Kidney (tissue), 14 donors: Measurements from ENCODE around the gene CBFA2T3. TPM values are rescaled to one million over a fixed set of nuclear protein-coding genes. Genes with fewer than 3 reads are reported as not detected.

Experiments
- DNase-seq, 5 donors: peaks; one replicate each; pipeline ENCODE4 v3.0.0-alpha.2; 2013 to 2020
- FAIRE-seq: peaks from 2 replicates; lab custom pipeline; 2012; peaks lifted over from hg19 to GRCh38; lab: Jason Lieb, UNC
- H3K27ac ChIP-seq, 2 donors: one replicate each; pipeline ENCODE4 v1.7.0; 2013; ENCODE audit warnings: low read depth in 2 of 2, low read length in 2 of 2, inconsistent platforms in 1 of 2
- H3K27me3 ChIP-seq: one replicate; pipeline ENCODE4 v1.7.1; 2013; ENCODE audit warnings: low read length, inconsistent platforms; ENCODE audit not compliant: control insufficient read depth, insufficient read depth
- H3K36me3 ChIP-seq, 3 donors: one replicate each; pipeline versions ENCODE4 v1.7.0 to v1.7.1; 2013; ENCODE audit warnings: low read length in 3 of 3, control low read depth in 1 of 3, inconsistent platforms in 1 of 3; ENCODE audit not compliant: insufficient read depth in 3 of 3, control insufficient read depth in 2 of 3
- H3K4me1 ChIP-seq, 3 donors: one replicate each; pipeline versions ENCODE4 v1.7.0 to v1.7.1; 2013; ENCODE audit warnings: low read length in 3 of 3, inconsistent platforms in 1 of 3, low read depth in 1 of 3; ENCODE audit not compliant: control insufficient read depth in 2 of 3, insufficient read depth in 2 of 3
- H3K4me3 ChIP-seq, 3 donors: one replicate each; pipeline versions ENCODE4 v1.7.0 to v1.8.1; 2013; ENCODE audit warnings: low read length in 3 of 3, control low read depth in 1 of 3, inconsistent platforms in 1 of 3
- H3K9ac ChIP-seq, 3 donors: one replicate each; pipeline versions ENCODE4 v1.7.0 to v1.7.1; 2013; ENCODE audit warnings: low read length in 3 of 3, control low read depth in 1 of 3, inconsistent platforms in 1 of 3
- H3K9me3 ChIP-seq, 3 donors: one replicate each; pipeline versions ENCODE4 v1.7.0 to v1.7.1; 2013; ENCODE audit warnings: low read length in 3 of 3, control low read depth in 1 of 3, inconsistent platforms in 1 of 3; ENCODE audit not compliant: control insufficient read depth in 2 of 3, insufficient read depth in 1 of 3
- CTCF ChIP-seq: IDR thresholded peaks from 3 replicates; pipeline ENCODE4 v1.5.1; 2012; ENCODE audit warnings: mild to moderate bottlenecking, moderate library complexity, borderline replicate concordance; ENCODE audit not compliant: insufficient read depth; ENCODE audit errors: extremely low read depth
- intact Hi-C: fragments of 100-400 bp; cut with DNase I; formaldehyde crosslinking; loops from one replicate; pipeline ENCODE4 v1.11.1; 2022
- polyA plus RNA-seq: library from polyadenylated mRNA; stranded (reverse); fragments of 350-450 nt; fragmentation: Illumina TruSeq; extraction: RNeasy Lipid Tissue Mini Kit (QIAGEN cat#74804); gene quantifications from one replicate; pipeline ENCODE4 v1.2.3, GENCODE V29; 2014; ENCODE audit warnings: low read depth, low replicate concordance; ENCODE audit not compliant: insufficient read depth
- total RNA-seq: library from RNA; stranded (reverse); fragmentation: NEBNext Ultra II Directional; extraction: Animal tissue kit (Norgen Biotek cat#: 25700); gene quantifications from one replicate; pipeline ENCODE4 v1.2.1, GENCODE V29; 2021
- donor health status: control.
- donor health status: control.
- donor health status: control.
- donor health status: control.
- donor health status: control.
- donor health status: DM: yes; HTN: yes; CAD: no.
- donor health status: Normal renal cell carcinoma (clear cell type).

Gene CBFA2T3
- total and polyA plus RNA-seq, 2 donors from 2014 or later = 0.75 to 8.0 TPM

DNA sequence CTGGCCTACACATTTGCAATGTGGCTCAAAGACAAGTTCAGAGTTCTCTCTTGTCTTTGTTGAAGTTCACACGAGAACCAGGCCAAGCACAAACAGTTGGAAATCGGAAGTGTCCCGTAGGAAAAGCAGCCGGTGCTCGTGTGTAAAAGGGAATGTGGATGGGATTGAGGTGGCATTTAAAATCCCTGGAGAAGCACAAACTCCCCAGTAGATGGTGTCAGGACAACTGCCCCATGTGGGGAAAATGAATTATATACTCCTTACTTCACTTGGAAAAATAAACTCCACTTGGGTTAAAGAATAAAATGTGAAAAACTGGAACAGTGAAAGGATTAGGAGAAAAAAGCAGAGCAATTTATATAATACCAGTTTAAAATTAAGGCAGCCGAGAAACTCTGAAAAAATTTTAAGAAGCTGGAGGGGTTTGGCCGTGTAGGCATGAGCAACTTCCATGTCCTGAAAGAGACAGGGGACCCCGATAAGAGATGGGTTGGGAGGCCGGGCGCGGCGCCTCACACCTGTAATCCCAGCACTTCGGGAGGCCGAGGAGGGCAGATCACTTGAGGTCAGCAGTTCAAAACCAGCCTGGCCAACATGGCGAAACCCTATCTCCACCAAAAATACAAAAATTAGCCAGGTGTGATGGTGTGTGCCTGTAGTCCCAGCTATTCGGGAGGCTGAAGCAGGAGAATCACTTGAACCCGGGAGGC is 28.1 kb downstream of the CBFA2T3 start:
- no peak for TF ChIP-seq CTCF
- H3K36me3 ChIP-seq = no peaks in the 10 kb centered on the region
- H3K9ac ChIP-seq = no peak overlapping the region
- H3K9me3 ChIP-seq = no peaks in the 10 kb centered on the region
- H3K4me3 ChIP-seq = no peak overlapping the region
- H3K27me3 ChIP-seq = no peaks in the 10 kb centered on the region
- H3K4me1 ChIP-seq = no peaks in the 10 kb centered on the region
- DNase-seq (no peak), FAIRE-seq (no peak)
- intact Hi-C loops = no loop called here
- no peak overlapping the region for H3K27ac ChIP-seq

DNA sequence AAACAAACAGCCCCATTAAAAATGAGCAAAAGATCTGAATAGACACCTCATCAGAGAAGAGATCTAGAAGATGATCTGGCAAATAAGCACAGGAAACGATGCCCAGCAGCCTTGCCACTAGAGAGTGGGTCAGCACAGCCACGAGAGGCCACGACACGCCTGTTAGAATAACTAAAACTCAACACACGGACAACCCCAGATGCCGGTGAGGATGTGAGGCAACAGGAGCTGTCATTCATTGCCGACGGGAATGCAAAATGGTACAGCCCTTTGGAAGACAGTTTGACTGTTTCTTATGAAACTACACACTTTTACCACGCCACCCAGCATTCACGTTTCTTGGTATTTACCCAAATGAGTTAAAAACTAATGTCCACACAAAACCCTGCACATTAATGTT is 31.5 kb downstream of the CBFA2T3 start:
- Histone ChIP-seq H3K4me1 (no peaks in the 10 kb centered on the region), H3K27ac (no peak overlapping the region), H3K36me3 (no peaks in the 10 kb centered on the region), H3K27me3 (peaks cover 3% of the 10 kb centered on the region), H3K9me3 (no peaks in the 10 kb centered on the region), H3K4me3 (no peak overlapping the region), H3K9ac (no peak overlapping the region)
- intact Hi-C loops = no loop called here
- no peak for FAIRE-seq
- no peak for TF ChIP-seq CTCF
- DNase-seq = no peak

- H3K9ac ChIP-seq = no peak overlapping the region
- H3K27ac ChIP-seq = no peak overlapping the region
- FAIRE-seq (no peak), DNase-seq (no peak)
- peaks cover 0 to 2% (median 0%) of the 10 kb centered on the region in 3 donors for H3K4me1 ChIP-seq
- TF ChIP-seq CTCF = no peak
- intact Hi-C loops = no loop called here
- no peak overlapping the region for H3K4me3 ChIP-seq
- H3K36me3 ChIP-seq = no peaks in the 10 kb centered on the region
- no peaks in the 10 kb centered on the region for H3K9me3 ChIP-seq
- peaks cover 6% of the 10 kb centered on the region for H3K27me3 ChIP-seq
These were observed 33.3 kb downstream of the CBFA2T3 start for GRCh38 chr16:88943741-88944140.

GRCh38 chr16:88943131-88943664 is 33.8 kb downstream of the CBFA2T3 start:
- peak in 1 of 5 donors; percentile 38 for DNase-seq
- peaks cover 6% of the 10 kb centered on the region for H3K27me3 ChIP-seq

More at GRCh38 chr16:88943131-88943664, 33.8 kb downstream of the CBFA2T3 start:
- peaks cover 0 to 2% (median 0%) of the 10 kb centered on the region in 3 donors for H3K4me1 ChIP-seq
- H3K27ac ChIP-seq = no peak overlapping the region
- H3K36me3 ChIP-seq = no peaks in the 10 kb centered on the region
- no peak overlapping the region for H3K4me3 ChIP-seq
- TF ChIP-seq CTCF = no peak
- H3K9ac ChIP-seq = no peak overlapping the region
- FAIRE-seq = no peak
- no peaks in the 10 kb centered on the region for H3K9me3 ChIP-seq
- intact Hi-C loops = no loop called here
